ENCODE measurements around the gene PRR14.

Gene PRR14

DNA sequence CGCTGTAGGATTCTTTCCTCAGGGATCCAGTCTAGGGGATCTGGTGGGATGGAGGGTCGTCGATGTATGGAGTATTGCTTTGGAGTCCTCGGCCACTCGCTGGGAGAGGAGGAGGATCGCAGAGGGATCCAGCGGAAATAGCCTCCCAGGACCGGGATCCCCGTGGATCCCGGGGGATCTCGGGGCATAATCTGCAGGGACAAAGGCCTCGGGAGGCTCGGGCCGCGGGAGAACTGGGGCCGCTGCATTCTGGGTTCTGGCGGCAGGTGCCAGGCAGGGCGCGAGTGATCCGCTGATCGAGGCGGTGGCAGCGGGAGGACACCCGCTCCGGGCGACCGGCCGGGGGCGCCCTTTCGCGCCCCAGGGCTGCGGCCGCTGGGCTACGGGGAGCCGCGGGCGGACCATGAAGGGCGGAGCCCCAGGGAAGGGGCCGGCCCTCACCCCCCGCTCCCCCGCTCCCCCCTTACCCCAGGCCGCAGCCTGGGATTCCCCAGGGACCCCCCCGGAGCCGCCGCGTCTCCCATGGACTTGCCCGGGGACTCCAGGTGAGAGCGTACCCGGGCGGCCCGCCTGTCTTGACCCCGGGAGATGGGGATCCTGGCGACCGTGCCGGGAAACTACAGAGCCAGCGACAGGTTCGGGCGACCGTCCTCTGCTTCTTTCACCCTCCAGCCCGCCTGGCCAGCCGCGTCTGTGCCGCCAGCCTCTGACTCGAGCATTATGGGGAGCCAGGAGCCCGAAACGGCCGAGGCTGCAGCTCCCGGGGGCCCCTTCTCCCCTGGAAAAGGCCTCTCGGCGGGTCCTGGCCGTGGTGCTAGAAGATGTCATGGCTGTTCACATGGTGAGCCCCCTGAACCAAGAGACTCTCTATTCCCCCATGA is 604 bp downstream of the PRR14 start:
- H3K4me3 ChIP-seq (ENCODE audit: severe bottlenecking), result peak overlapping the region; percentile 83
- no peak for DNase-seq (ENCODE audit: low spot score)
- H3K27ac ChIP-seq (ENCODE audit: poor library complexity, severe bottlenecking), result peak overlapping the region; percentile 62
- peaks cover 6% of the 10 kb centered on the region for H3K4me1 ChIP-seq (ENCODE audit: insufficient read depth, poor library complexity, severe bottlenecking)
- peak; percentile 24 for ATAC-seq (ENCODE audit: low read depth)
- TF ChIP-seq, protein P1, sequence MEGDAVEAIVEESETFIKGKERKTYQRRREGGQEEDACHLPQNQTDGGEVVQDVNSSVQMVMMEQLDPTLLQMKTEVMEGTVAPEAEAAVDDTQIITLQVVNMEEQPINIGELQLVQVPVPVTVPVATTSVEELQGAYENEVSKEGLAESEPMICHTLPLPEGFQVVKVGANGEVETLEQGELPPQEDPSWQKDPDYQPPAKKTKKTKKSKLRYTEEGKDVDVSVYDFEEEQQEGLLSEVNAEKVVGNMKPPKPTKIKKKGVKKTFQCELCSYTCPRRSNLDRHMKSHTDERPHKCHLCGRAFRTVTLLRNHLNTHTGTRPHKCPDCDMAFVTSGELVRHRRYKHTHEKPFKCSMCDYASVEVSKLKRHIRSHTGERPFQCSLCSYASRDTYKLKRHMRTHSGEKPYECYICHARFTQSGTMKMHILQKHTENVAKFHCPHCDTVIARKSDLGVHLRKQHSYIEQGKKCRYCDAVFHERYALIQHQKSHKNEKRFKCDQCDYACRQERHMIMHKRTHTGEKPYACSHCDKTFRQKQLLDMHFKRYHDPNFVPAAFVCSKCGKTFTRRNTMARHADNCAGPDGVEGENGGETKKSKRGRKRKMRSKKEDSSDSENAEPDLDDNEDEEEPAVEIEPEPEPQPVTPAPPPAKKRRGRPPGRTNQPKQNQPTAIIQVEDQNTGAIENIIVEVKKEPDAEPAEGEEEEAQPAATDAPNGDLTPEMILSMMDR (IDR thresholded peaks at IDR 0.05; ENCODE audit: poor library complexity, severe bottlenecking), result peak; percentile 79
- no peaks in the 10 kb centered on the region for H3K27me3 ChIP-seq (ENCODE audit: insufficient read depth, poor library complexity, severe bottlenecking)
- peaks cover 23% of the 10 kb centered on the region for H3K36me3 ChIP-seq (ENCODE audit: low read depth)
- no peaks in the 10 kb centered on the region for H3K9me3 ChIP-seq (ENCODE audit: severe bottlenecking)

DNA sequence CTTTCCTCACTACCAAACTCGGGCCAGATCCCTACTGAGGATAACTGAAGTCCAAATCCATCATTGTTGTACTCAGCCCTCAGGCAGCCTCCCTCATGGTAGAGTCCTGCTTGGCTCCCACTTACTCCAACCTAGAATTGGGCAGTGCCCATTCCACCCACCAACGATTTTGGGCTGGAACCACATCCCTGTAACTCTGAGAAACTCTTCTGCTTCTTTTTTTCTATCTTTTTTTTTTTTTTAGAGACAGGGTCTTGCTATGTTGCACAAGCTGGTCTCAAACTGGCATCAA is 1.2 kb downstream of the PRR14 start:
- Histone ChIP-seq H3K4me3 (ENCODE audit: severe bottlenecking) (peak overlapping the region; percentile 83), H3K27ac (ENCODE audit: poor library complexity, severe bottlenecking) (peak overlapping the region; percentile 62), H3K27me3 (ENCODE audit: insufficient read depth, poor library complexity, severe bottlenecking) (no peaks in the 10 kb centered on the region), H3K36me3 (ENCODE audit: low read depth) (peaks cover 28% of the 10 kb centered on the region), H3K4me1 (ENCODE audit: insufficient read depth, poor library complexity, severe bottlenecking) (peaks cover 6% of the 10 kb centered on the region), H3K9me3 (ENCODE audit: severe bottlenecking) (no peaks in the 10 kb centered on the region)
- TF ChIP-seq, protein P1 (IDR thresholded peaks at IDR 0.05; ENCODE audit: poor library complexity, severe bottlenecking), result no peak
- ATAC-seq (ENCODE audit: low read depth), result no peak
- DNase-seq (ENCODE audit: low spot score), result no peak

- no peak for ATAC-seq (ENCODE audit: low read depth)
- no peak overlapping the region for H3K4me3 ChIP-seq (ENCODE audit: severe bottlenecking)
- no peak for DNase-seq (ENCODE audit: low spot score)
- peaks cover 30% of the 10 kb centered on the region for H3K36me3 ChIP-seq (ENCODE audit: low read depth)
- peaks cover 6% of the 10 kb centered on the region for H3K4me1 ChIP-seq (ENCODE audit: insufficient read depth, poor library complexity, severe bottlenecking)
- H3K27me3 ChIP-seq (ENCODE audit: insufficient read depth, poor library complexity, severe bottlenecking), result no peaks in the 10 kb centered on the region
- no peaks in the 10 kb centered on the region for H3K9me3 ChIP-seq (ENCODE audit: severe bottlenecking)
- TF ChIP-seq, protein P1 (IDR thresholded peaks at IDR 0.05; ENCODE audit: poor library complexity, severe bottlenecking), result no peak
- no peak overlapping the region for H3K27ac ChIP-seq (ENCODE audit: poor library complexity, severe bottlenecking)
These were observed 2.0 kb downstream of the PRR14 start for GRCh38 chr16:30652718-30653117.

- H3K27ac ChIP-seq (ENCODE audit: poor library complexity, severe bottlenecking), result no peak overlapping the region
- TF ChIP-seq, protein P1 (IDR thresholded peaks at IDR 0.05; ENCODE audit: poor library complexity, severe bottlenecking), result no peak
- peaks cover 30% of the 10 kb centered on the region for H3K36me3 ChIP-seq (ENCODE audit: low read depth)
- H3K4me1 ChIP-seq (ENCODE audit: insufficient read depth, poor library complexity, severe bottlenecking), result peaks cover 5% of the 10 kb centered on the region
- DNase-seq (ENCODE audit: low spot score) (no peak), ATAC-seq (ENCODE audit: low read depth) (no peak)
- H3K27me3 ChIP-seq (ENCODE audit: insufficient read depth, poor library complexity, severe bottlenecking), result no peaks in the 10 kb centered on the region
- no peak overlapping the region for H3K4me3 ChIP-seq (ENCODE audit: severe bottlenecking)
- no peaks in the 10 kb centered on the region for H3K9me3 ChIP-seq (ENCODE audit: severe bottlenecking)
These were observed 4.1 kb downstream of the PRR14 start for GRCh38 chr16:30654856-30655255.

GRCh38 chr16:30655815-30656347 is 5.1 kb downstream of the PRR14 start:
- DNase-seq (ENCODE audit: low spot score) (no peak), ATAC-seq (ENCODE audit: low read depth) (no peak)
- Histone ChIP-seq H3K27me3 (ENCODE audit: insufficient read depth, poor library complexity, severe bottlenecking) (no peaks in the 10 kb centered on the region), H3K4me3 (ENCODE audit: severe bottlenecking) (no peak overlapping the region), H3K4me1 (ENCODE audit: insufficient read depth, poor library complexity, severe bottlenecking) (no peaks in the 10 kb centered on the region), H3K27ac (ENCODE audit: poor library complexity, severe bottlenecking) (no peak overlapping the region), H3K36me3 (ENCODE audit: low read depth) (peaks cover 38% of the 10 kb centered on the region), H3K9me3 (ENCODE audit: severe bottlenecking) (no peaks in the 10 kb centered on the region)
- TF ChIP-seq, protein P1 (IDR thresholded peaks at IDR 0.05; ENCODE audit: poor library complexity, severe bottlenecking), result no peak

All from RWPE2 (cell line).